ENCODE results near the gene PPT2.

DNA sequence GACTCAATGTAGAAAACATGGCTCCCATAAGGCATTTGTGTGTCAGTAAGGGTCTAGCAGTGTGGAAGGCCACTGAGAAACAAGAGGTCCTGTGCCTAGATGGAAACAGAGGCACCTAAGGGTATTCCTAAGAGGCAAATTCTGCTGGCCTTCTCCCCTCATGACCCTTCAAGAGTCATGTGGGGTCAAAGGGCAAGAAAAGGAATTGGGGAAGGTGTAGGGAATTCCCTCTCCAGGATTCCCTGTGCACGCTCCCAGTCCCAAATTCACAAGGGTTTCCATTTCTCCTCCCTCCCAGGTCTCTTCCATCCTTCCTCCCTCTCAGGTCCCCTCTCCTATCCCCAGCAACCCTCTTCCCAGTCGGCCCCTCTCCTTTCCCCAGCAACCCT is 21.4 kb downstream of the PPT2 start:
- TF ChIP-seq CTCF (IDR thresholded peaks at IDR 0.05; ENCODE audit: poor library complexity, severe bottlenecking) (no peak), EZH2 (IDR thresholded peaks at IDR 0.05; ENCODE audit: borderline replicate concordance, insufficient read depth, low read length, poor library complexity, severe bottlenecking) (no peak), EP300 (conservative IDR thresholded peaks at IDR 0.05; ENCODE audit: poor library complexity, severe bottlenecking) (no peak)

Measured in neural cell (in vitro differentiated cells).